Gastrocnemius medialis (tissue), 4 donors: ENCODE results near the gene MRPL49.
"Not testable (repeated sequence)": the region's sequence is repeated elsewhere in the genome, so short reads cannot be mapped to it uniquely, and the experiment has no call there.

Experiments used
- POLR2A ChIP-seq, 2 donors: fragments of 450-650 bp; IDR thresholded peaks; one replicate each; pipeline ENCODE4 v1.6.1; 2017; ENCODE audit warnings: antibody characterized with exemption in 2 of 2, mild to moderate bottlenecking in 2 of 2, moderate library complexity in 2 of 2
- TF ChIP-seq, protein P1 (sequence below), 5 experiments: fragments of 450-650 bp in 3 of 5; fragments of 200-600 bp in 2 of 5; sonication (generic) in 2 of 5; IDR thresholded peaks in 4 of 5; conservative IDR thresholded peaks in 1 of 5; 1 replicate in 4 of 5; 2 replicates in 1 of 5; pipeline ENCODE4 v1.5.1; 2016 to 2019; ENCODE audit warnings: antibody characterized with exemption in 5 of 5, mild to moderate bottlenecking in 3 of 5, moderate library complexity in 3 of 5

DNA sequence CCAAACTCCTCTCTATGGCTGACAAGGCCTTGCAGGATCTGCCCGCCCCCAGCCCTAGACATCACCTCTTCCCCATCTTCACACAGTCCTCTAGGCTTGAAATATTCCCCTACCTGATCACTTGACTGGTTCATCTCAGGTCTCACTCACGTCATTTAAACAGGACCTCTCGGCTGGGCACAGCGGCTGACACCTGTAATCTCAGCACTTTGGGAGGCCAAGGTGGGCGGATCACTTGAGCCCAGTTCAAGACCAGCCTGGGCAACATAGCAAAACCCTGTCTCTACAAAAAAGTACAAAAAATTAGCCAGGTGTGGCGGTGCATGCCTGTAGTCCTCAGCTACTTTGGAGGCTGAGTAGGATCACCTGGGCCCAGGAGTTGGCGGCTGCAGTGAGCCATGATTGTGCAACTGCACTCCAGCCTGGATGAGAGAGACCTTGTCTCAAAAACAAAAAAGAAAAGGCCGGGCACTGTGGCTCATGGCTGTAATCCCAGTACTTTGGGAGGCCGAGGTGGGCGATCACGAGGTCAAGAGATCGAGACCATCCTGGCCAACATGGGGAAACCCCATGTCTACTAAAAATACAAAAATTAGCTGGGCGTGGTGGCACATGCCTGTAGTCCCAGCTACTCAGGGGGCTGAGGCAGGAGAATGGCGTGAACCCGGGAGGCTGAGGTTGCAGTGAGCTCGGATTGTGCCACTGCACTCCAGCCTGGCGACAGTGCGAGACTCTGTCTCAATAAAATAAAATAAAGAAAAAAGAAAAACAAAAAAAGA is 3.0 kb upstream of the MRPL49 start:
- TF ChIP-seq, protein P1, sequence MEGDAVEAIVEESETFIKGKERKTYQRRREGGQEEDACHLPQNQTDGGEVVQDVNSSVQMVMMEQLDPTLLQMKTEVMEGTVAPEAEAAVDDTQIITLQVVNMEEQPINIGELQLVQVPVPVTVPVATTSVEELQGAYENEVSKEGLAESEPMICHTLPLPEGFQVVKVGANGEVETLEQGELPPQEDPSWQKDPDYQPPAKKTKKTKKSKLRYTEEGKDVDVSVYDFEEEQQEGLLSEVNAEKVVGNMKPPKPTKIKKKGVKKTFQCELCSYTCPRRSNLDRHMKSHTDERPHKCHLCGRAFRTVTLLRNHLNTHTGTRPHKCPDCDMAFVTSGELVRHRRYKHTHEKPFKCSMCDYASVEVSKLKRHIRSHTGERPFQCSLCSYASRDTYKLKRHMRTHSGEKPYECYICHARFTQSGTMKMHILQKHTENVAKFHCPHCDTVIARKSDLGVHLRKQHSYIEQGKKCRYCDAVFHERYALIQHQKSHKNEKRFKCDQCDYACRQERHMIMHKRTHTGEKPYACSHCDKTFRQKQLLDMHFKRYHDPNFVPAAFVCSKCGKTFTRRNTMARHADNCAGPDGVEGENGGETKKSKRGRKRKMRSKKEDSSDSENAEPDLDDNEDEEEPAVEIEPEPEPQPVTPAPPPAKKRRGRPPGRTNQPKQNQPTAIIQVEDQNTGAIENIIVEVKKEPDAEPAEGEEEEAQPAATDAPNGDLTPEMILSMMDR (IDR thresholded peaks at IDR 0.05 in 4 of 5, conservative IDR thresholded peaks at IDR 0.05 in 1 of 5): not testable (repeated sequence)
- not testable (repeated sequence) for TF ChIP-seq POLR2A (IDR thresholded peaks at IDR 0.05)
